HG03565 (cell line): ENCODE measurements around the gene CAPZA2.

ENCODE experiments used
- ATAC-seq: cut with Tn5 transposase; IDR thresholded peaks from one replicate; pipeline ENCODE4 v1.9.1; 2021; ENCODE audit warnings: mild to moderate bottlenecking, moderate library complexity; ENCODE audit not compliant: unreplicated experiment

CAPZA2 gene

GRCh38 chr7:116859323-116859722, 3.1 kb upstream of the CAPZA2 start:
- ATAC-seq: no peak

- ATAC-seq: no peak
These were observed 670 bp upstream of the CAPZA2 start for GRCh38 chr7:116861717-116862116.

GRCh38 chr7:116862951-116863670, 724 bp downstream of the CAPZA2 start:
- ATAC-seq: peak; percentile 11

- no peak for ATAC-seq
These were observed 1.6 kb downstream of the CAPZA2 start for GRCh38 chr7:116863936-116864500.

- no peak for ATAC-seq
These were observed 8.8 kb downstream of the CAPZA2 start for GRCh38 chr7:116871061-116871700.

GRCh38 chr7:116872026-116872425, 9.6 kb downstream of the CAPZA2 start:
- ATAC-seq: no peak

GRCh38 chr7:116873619-116874018, 11.2 kb downstream of the CAPZA2 start:
- no peak for ATAC-seq

- ATAC-seq: no peak
These were observed 14.5 kb downstream of the CAPZA2 start for GRCh38 chr7:116876664-116877442.

GRCh38 chr7:116877443-116878217, 15.2 kb downstream of the CAPZA2 start:
- ATAC-seq: no peak

- no peak for ATAC-seq
These were observed 22.3 kb downstream of the CAPZA2 start for GRCh38 chr7:116884691-116885090.

GRCh38 chr7:116885724-116886123, 23.3 kb downstream of the CAPZA2 start:
- no peak for ATAC-seq

- no peak for ATAC-seq
These were observed 24.3 kb downstream of the CAPZA2 start for GRCh38 chr7:116886543-116887156.

GRCh38 chr7:116888895-116889294, 26.5 kb downstream of the CAPZA2 start:
- no peak for ATAC-seq

GRCh38 chr7:116895849-116896248, 33.5 kb downstream of the CAPZA2 start:
- ATAC-seq: no peak

GRCh38 chr7:116897661-116898060, 35.3 kb downstream of the CAPZA2 start:
- ATAC-seq: no peak

- ATAC-seq: no peak
These were observed 36.9 kb downstream of the CAPZA2 start for GRCh38 chr7:116899308-116899707.

- no peak for ATAC-seq
These were observed 38.8 kb downstream of the CAPZA2 start for GRCh38 chr7:116901143-116901542.

- ATAC-seq: no peak
These were observed 40.5 kb downstream of the CAPZA2 start for GRCh38 chr7:116902867-116903266.

GRCh38 chr7:116906391-116906790, 44.0 kb downstream of the CAPZA2 start:
- ATAC-seq: no peak

GRCh38 chr7:116910383-116910782, 48.0 kb downstream of the CAPZA2 start:
- ATAC-seq: no peak
